ENCODE results near the gene PCOLCE2.

DNA sequence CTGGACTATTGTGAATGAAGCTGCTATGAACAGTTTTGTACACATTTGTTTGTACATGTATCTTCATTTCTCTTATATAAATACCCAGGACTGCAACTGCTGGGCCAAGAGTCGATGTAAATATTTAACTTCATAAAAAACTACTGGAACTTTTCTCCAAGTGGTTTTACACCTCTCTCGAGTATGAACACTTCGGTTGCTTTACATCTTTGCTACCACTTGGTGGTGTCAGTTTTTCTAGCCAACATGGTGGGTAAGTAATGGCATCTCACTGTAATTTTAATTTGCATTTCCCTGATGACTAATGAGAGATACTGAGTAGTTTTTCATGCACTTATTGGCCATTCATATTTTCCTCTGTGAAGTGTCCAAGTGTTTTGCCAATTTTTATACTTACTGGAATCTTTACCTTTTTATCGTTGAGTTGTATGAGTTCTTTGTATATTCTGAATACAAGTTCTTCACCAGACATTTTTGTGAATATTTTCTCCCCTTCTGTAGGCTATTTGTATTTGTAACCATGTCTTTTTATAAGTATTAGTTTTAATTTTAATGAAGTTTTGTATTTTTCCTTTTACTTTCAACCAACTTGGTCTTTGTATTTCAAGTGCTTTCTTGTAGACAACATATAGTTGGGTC is 44.4 kb downstream of the PCOLCE2 start:
- TF ChIP-seq, protein P1, sequence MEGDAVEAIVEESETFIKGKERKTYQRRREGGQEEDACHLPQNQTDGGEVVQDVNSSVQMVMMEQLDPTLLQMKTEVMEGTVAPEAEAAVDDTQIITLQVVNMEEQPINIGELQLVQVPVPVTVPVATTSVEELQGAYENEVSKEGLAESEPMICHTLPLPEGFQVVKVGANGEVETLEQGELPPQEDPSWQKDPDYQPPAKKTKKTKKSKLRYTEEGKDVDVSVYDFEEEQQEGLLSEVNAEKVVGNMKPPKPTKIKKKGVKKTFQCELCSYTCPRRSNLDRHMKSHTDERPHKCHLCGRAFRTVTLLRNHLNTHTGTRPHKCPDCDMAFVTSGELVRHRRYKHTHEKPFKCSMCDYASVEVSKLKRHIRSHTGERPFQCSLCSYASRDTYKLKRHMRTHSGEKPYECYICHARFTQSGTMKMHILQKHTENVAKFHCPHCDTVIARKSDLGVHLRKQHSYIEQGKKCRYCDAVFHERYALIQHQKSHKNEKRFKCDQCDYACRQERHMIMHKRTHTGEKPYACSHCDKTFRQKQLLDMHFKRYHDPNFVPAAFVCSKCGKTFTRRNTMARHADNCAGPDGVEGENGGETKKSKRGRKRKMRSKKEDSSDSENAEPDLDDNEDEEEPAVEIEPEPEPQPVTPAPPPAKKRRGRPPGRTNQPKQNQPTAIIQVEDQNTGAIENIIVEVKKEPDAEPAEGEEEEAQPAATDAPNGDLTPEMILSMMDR (IDR thresholded peaks at IDR 0.05) = no peak
- TF ChIP-seq POLR2A (IDR thresholded peaks at IDR 0.05) = no peak

Data from testis (tissue), 2 donors.